ENCODE measurements around the gene ITGA7.
A peak's percentile ranks its signal among the peaks of the same experiment; 100 is the strongest.

- TF ChIP-seq CTCF (IDR thresholded peaks at IDR 0.05 in 4 of 5, conservative IDR thresholded peaks at IDR 0.05 in 1 of 5) = no peak
- TF ChIP-seq POLR2A (IDR thresholded peaks at IDR 0.05) = peak in 1 of 2 donors; percentile 44
Measured at GRCh38 chr12:55729819-55730818, 22.4 kb upstream of the ITGA7 start.
